ENCODE results near the gene POLN.

Gene POLN

GRCh38 chr4:2264481-2265041 lies 22.6 kb upstream of the POLN start:
- Histone ChIP-seq H3K4me3 (ENCODE audit: low read depth in 1 of 5, low read length in 5 of 5) (no peak overlapping the region), H3K27ac (ENCODE audit: low read depth, low read length) (no peak overlapping the region), H3K36me3 (ENCODE audit: control insufficient read depth in 5 of 5, insufficient read depth in 5 of 5, low read length in 5 of 5) (peaks cover 0 to 6% (median 0%) of the 10 kb centered on the region in 5 donors), H3K27me3 (ENCODE audit: control insufficient read depth in 5 of 5, insufficient read depth in 4 of 5, low read length in 5 of 5) (no peaks in the 10 kb centered on the region), H3K9ac (ENCODE audit: low read length in 5 of 5) (no peak overlapping the region), H3K4me1 (ENCODE audit: control insufficient read depth in 5 of 5, insufficient read depth in 5 of 5, low read length in 5 of 5) (peaks cover 8 to 56% (median 49%) of the 10 kb centered on the region in 5 donors), H3K9me3 (ENCODE audit: control insufficient read depth in 5 of 5, low read length in 5 of 5) (no peaks in the 10 kb centered on the region)

DNA sequence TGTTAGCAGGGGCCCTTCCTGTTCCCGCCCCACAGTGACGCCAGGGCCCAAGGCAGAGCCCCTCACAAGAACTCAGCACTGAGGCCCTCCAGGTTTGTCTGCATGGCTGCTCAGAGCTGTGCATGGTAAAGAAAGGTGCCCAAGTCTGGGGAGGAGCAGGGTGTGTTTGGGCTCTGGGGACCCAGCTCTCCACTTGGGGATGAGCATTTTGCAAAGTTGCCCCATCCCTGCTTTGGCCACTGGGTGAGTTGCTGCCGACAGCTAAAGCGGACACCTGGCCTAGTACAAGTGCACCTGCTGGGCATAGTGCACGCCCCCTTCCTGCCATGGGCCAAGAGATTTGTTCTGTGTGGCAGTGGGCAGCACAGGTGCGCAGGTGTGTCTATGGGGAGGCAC lies 22.0 kb upstream of the POLN start:
- H3K27ac ChIP-seq (ENCODE audit: low read depth, low read length), result no peak overlapping the region
- H3K4me1 ChIP-seq (ENCODE audit: control insufficient read depth in 5 of 5, insufficient read depth in 5 of 5, low read length in 5 of 5), result peaks cover 9 to 62% (median 56%) of the 10 kb centered on the region in 5 donors
- no peak overlapping the region for H3K9ac ChIP-seq (ENCODE audit: low read length in 5 of 5)
- no peaks in the 10 kb centered on the region for H3K9me3 ChIP-seq (ENCODE audit: control insufficient read depth in 5 of 5, low read length in 5 of 5)
- peaks cover 0 to 6% (median 3%) of the 10 kb centered on the region in 5 donors for H3K36me3 ChIP-seq (ENCODE audit: control insufficient read depth in 5 of 5, insufficient read depth in 5 of 5, low read length in 5 of 5)
- H3K4me3 ChIP-seq (ENCODE audit: low read depth in 1 of 5, low read length in 5 of 5), result no peak overlapping the region
- no peaks in the 10 kb centered on the region for H3K27me3 ChIP-seq (ENCODE audit: control insufficient read depth in 5 of 5, insufficient read depth in 4 of 5, low read length in 5 of 5)

DNA sequence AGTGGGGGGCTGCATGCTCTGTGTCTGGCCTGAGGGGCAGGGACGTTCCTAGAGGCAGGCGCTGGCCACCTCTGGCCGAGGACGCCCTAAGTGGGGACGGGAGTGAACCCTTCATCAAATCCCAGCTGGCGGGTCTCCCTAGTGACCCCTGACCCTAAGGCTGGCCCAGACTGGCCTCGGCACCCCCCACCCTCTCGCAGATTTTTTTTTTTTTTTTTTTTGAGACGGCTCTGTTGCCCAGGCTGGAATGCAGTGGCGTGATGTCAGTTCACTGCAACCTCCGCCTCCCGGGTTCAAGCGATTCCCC lies 21.0 kb upstream of the POLN start:
- H3K9me3 ChIP-seq (ENCODE audit: control insufficient read depth in 5 of 5, low read length in 5 of 5), result no peaks in the 10 kb centered on the region
- peak overlapping the region; percentile 75 for H3K27ac ChIP-seq (ENCODE audit: low read depth, low read length)
- H3K4me1 ChIP-seq (ENCODE audit: control insufficient read depth in 5 of 5, insufficient read depth in 5 of 5, low read length in 5 of 5), result peaks cover 9 to 73% (median 66%) of the 10 kb centered on the region in 5 donors
- H3K27me3 ChIP-seq (ENCODE audit: control insufficient read depth in 5 of 5, insufficient read depth in 4 of 5, low read length in 5 of 5), result no peaks in the 10 kb centered on the region
- H3K36me3 ChIP-seq (ENCODE audit: control insufficient read depth in 5 of 5, insufficient read depth in 5 of 5, low read length in 5 of 5), result peaks cover 0 to 13% (median 11%) of the 10 kb centered on the region in 5 donors
- H3K4me3 ChIP-seq (ENCODE audit: low read depth in 1 of 5, low read length in 5 of 5), result peak overlapping the region in 4 of 5 donors; percentile 63 to 73 (median 68)
- H3K9ac ChIP-seq (ENCODE audit: low read length in 5 of 5), result peak overlapping the region; percentile 48 to 91 (median 77)

DNA sequence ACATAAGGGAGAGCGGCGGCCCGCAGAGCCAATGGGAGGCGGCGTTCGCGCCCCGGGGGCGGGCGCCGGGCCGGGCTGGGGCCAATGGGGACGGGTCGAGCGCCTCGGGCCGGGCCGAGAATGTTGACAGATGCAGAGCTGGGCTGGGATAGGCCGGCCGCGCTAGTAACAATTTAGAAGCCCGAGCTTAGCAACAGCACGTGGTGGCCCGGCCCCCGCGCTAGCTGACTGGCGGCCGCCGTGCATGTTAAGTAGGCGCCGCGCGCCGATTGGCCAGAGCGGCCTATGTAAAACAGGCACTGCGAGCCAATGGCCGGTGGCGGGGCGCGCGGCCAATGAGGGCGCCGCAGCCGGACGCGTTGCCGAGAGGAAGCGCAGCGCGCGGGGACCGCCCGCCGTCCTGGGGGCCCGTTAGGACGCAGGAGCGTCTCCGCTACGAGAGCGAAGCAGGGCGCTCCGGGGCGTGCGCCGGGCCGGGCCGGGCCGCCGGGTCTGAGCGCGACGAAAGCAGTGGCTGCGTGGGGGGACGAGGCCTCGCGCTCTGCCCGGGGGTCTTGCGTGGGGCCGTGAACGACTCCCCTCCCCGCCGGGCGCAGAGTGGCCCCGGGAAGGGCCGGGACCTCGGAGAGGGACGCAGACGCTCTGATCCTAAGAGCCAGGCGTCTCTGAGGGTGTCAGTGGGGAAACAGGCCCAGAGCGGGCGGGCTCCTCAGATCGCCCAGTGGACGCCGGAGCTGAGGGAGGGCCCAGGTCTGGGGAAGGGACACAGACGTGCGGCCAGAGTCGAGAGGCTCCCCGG lies 20.4 kb upstream of the POLN start:
- peak overlapping the region in 4 of 5 donors; percentile 63 to 78 (median 68) for H3K4me3 ChIP-seq (ENCODE audit: low read depth in 1 of 5, low read length in 5 of 5)
- peak overlapping the region; percentile 48 to 91 (median 77) for H3K9ac ChIP-seq (ENCODE audit: low read length in 5 of 5)
- peaks cover 11 to 78% (median 71%) of the 10 kb centered on the region in 5 donors for H3K4me1 ChIP-seq (ENCODE audit: control insufficient read depth in 5 of 5, insufficient read depth in 5 of 5, low read length in 5 of 5)
- no peaks in the 10 kb centered on the region for H3K27me3 ChIP-seq (ENCODE audit: control insufficient read depth in 5 of 5, insufficient read depth in 4 of 5, low read length in 5 of 5)
- peak overlapping the region; percentile 75 for H3K27ac ChIP-seq (ENCODE audit: low read depth, low read length)
- peaks cover 0 to 19% (median 14%) of the 10 kb centered on the region in 5 donors for H3K36me3 ChIP-seq (ENCODE audit: control insufficient read depth in 5 of 5, insufficient read depth in 5 of 5, low read length in 5 of 5)
- no peaks in the 10 kb centered on the region for H3K9me3 ChIP-seq (ENCODE audit: control insufficient read depth in 5 of 5, low read length in 5 of 5)

GRCh38 chr4:2261853-2262144 lies 19.9 kb upstream of the POLN start, which contains the start of gene MXD4:
Gene MXD4 (minus strand): TSS chr4:2262109. CDS start chr4:2261980, 129 bp downstream.
- Histone ChIP-seq H3K9me3 (ENCODE audit: control insufficient read depth in 5 of 5, low read length in 5 of 5) (no peaks in the 10 kb centered on the region), H3K36me3 (ENCODE audit: control insufficient read depth in 5 of 5, insufficient read depth in 5 of 5, low read length in 5 of 5) (peaks cover 0 to 20% (median 16%) of the 10 kb centered on the region in 5 donors), H3K4me1 (ENCODE audit: control insufficient read depth in 5 of 5, insufficient read depth in 5 of 5, low read length in 5 of 5) (peaks cover 14 to 83% (median 76%) of the 10 kb centered on the region in 5 donors), H3K27ac (ENCODE audit: low read depth, low read length) (peak within 1 kb of the TSS; percentile 75), H3K27me3 (ENCODE audit: control insufficient read depth in 5 of 5, insufficient read depth in 4 of 5, low read length in 5 of 5) (no peaks in the 10 kb centered on the region), H3K9ac (ENCODE audit: low read length in 5 of 5) (peak within 1 kb of the TSS; percentile 48 to 91 (median 83)), H3K4me3 (ENCODE audit: low read depth in 1 of 5, low read length in 5 of 5) (peak within 1 kb of the TSS; percentile 68 to 82 (median 78))

DNA sequence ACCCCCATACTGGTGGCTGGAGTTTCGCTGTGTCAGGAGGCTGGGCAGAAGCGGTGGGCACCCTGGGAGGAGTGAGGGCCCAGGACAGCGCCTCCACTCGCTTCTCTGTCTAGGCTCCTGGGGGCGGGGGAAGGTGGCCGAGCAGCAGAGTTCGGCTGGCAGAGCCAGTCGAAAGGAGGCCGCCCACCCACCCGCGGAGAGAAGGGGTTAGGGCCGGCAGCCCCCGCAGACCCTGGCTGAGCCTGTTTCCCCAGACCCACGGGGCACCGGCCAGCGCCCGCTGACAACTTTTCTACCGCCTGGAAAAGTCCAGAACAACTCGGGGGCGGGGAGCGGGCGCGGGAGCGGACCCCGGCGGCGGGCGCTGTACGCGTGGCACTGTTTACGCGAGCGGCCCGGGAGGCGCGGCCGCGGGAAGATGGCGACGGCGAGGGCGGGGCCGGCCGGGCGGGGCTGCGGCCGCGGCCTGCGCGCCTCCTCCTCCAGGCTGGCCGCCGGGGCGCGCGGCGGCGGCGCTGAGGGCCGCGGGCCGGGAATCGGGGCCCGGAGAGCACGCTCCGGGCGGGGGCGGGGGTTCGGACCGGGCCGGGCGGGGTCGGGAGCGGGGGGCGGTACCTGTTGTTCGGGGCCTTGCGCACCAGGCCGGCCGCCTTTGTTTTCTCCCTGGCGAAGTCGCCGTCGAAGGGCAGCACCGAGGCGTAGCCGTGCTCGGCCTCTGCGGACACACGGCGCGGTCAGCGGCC lies 19.4 kb upstream of the POLN start:
- H3K4me3 ChIP-seq (ENCODE audit: low read depth in 1 of 5, low read length in 5 of 5), result peak overlapping the region; percentile 68 to 82 (median 78)
- peak overlapping the region in 4 of 5 donors; percentile 83 to 86 (median 84) for H3K9ac ChIP-seq (ENCODE audit: low read length in 5 of 5)
- H3K9me3 ChIP-seq (ENCODE audit: control insufficient read depth in 5 of 5, low read length in 5 of 5), result no peaks in the 10 kb centered on the region

DNA sequence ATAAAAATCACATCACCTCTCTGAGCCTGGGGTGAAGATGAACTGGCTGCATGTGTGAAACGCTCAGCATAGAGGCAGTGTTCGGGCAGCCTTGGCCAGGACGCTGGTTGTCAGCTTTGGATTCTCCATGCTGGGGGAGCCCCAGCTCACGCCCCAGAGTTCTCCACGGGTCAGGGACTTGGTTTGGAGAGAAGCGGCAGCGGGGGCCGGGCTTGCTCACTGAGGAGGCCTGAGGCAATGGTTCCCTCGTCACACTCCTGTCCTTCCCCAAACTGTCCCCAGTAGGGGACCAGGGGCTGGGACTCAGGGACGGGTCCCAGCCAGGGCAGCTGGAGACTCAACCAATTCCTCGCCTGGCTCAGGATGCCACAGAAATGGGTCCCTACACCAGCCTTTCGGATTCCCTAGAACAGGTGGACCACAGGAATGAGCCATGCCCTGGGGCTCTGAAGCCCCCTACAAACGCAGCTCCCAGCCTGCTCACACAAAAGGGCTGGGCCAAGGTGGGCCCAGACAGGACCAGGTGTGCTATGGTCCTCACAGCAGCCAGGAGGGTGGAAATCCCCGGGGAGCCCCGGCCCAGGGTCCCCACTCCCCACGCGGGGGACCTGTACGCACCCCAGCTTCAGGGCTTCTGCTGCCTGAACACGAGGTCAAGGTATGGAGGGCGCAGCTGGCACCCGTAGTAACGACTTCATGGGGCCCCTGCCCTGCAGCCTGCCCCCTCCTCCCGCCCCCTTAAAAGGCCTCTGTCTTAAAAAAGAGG lies 18.6 kb upstream of the POLN start:
- Histone ChIP-seq H3K4me1 (ENCODE audit: control insufficient read depth in 5 of 5, insufficient read depth in 5 of 5, low read length in 5 of 5) (peaks cover 13 to 86% (median 76%) of the 10 kb centered on the region in 5 donors), H3K9me3 (ENCODE audit: control insufficient read depth in 5 of 5, low read length in 5 of 5) (no peaks in the 10 kb centered on the region), H3K27ac (ENCODE audit: low read depth, low read length) (peak overlapping the region; percentile 75), H3K9ac (ENCODE audit: low read length in 5 of 5) (peak overlapping the region; percentile 83 to 89 (median 84)), H3K36me3 (ENCODE audit: control insufficient read depth in 5 of 5, insufficient read depth in 5 of 5, low read length in 5 of 5) (peaks cover 0 to 20% (median 16%) of the 10 kb centered on the region in 5 donors), H3K27me3 (ENCODE audit: control insufficient read depth in 5 of 5, insufficient read depth in 4 of 5, low read length in 5 of 5) (no peaks in the 10 kb centered on the region), H3K4me3 (ENCODE audit: low read depth in 1 of 5, low read length in 5 of 5) (peak overlapping the region; percentile 68 to 82 (median 78))

More for the DNA sequence above, 19.4 kb upstream of the POLN start:
- H3K27me3 ChIP-seq (ENCODE audit: control insufficient read depth in 5 of 5, insufficient read depth in 4 of 5, low read length in 5 of 5), result no peaks in the 10 kb centered on the region
- H3K27ac ChIP-seq (ENCODE audit: low read depth, low read length), result peak overlapping the region; percentile 75
- H3K36me3 ChIP-seq (ENCODE audit: control insufficient read depth in 5 of 5, insufficient read depth in 5 of 5, low read length in 5 of 5), result peaks cover 0 to 20% (median 16%) of the 10 kb centered on the region in 5 donors
- peaks cover 14 to 86% (median 76%) of the 10 kb centered on the region in 5 donors for H3K4me1 ChIP-seq (ENCODE audit: control insufficient read depth in 5 of 5, insufficient read depth in 5 of 5, low read length in 5 of 5)

GRCh38 chr4:2259541-2260343 lies 17.8 kb upstream of the POLN start:
- Histone ChIP-seq H3K36me3 (ENCODE audit: control insufficient read depth in 5 of 5, insufficient read depth in 5 of 5, low read length in 5 of 5) (peaks cover 0 to 27% (median 21%) of the 10 kb centered on the region in 5 donors), H3K9me3 (ENCODE audit: control insufficient read depth in 5 of 5, low read length in 5 of 5) (no peaks in the 10 kb centered on the region), H3K4me1 (ENCODE audit: control insufficient read depth in 5 of 5, insufficient read depth in 5 of 5, low read length in 5 of 5) (peaks cover 13 to 86% (median 75%) of the 10 kb centered on the region in 5 donors), H3K9ac (ENCODE audit: low read length in 5 of 5) (peak overlapping the region; percentile 83 to 89 (median 84)), H3K4me3 (ENCODE audit: low read depth in 1 of 5, low read length in 5 of 5) (peak overlapping the region; percentile 68 to 82 (median 78)), H3K27me3 (ENCODE audit: control insufficient read depth in 5 of 5, insufficient read depth in 4 of 5, low read length in 5 of 5) (no peaks in the 10 kb centered on the region), H3K27ac (ENCODE audit: low read depth, low read length) (peak overlapping the region; percentile 75)

GRCh38 chr4:2259036-2259540 lies 17.2 kb upstream of the POLN start:
- Histone ChIP-seq H3K36me3 (ENCODE audit: control insufficient read depth in 5 of 5, insufficient read depth in 5 of 5, low read length in 5 of 5) (peaks cover 0 to 33% (median 26%) of the 10 kb centered on the region in 5 donors), H3K4me3 (ENCODE audit: low read depth in 1 of 5, low read length in 5 of 5) (peak overlapping the region in 2 of 5 donors; percentile 78 to 82), H3K9me3 (ENCODE audit: control insufficient read depth in 5 of 5, low read length in 5 of 5) (no peaks in the 10 kb centered on the region), H3K9ac (ENCODE audit: low read length in 5 of 5) (peak overlapping the region; percentile 16 to 86 (median 83)), H3K27me3 (ENCODE audit: control insufficient read depth in 5 of 5, insufficient read depth in 4 of 5, low read length in 5 of 5) (no peaks in the 10 kb centered on the region), H3K4me1 (ENCODE audit: control insufficient read depth in 5 of 5, insufficient read depth in 5 of 5, low read length in 5 of 5) (peaks cover 13 to 87% (median 76%) of the 10 kb centered on the region in 5 donors), H3K27ac (ENCODE audit: low read depth, low read length) (peak overlapping the region; percentile 75)
